ENCODE measurements around the gene POU2F3.
A peak's percentile ranks its signal among the peaks of the same experiment; 100 is the strongest.

Gene POU2F3

DNA sequence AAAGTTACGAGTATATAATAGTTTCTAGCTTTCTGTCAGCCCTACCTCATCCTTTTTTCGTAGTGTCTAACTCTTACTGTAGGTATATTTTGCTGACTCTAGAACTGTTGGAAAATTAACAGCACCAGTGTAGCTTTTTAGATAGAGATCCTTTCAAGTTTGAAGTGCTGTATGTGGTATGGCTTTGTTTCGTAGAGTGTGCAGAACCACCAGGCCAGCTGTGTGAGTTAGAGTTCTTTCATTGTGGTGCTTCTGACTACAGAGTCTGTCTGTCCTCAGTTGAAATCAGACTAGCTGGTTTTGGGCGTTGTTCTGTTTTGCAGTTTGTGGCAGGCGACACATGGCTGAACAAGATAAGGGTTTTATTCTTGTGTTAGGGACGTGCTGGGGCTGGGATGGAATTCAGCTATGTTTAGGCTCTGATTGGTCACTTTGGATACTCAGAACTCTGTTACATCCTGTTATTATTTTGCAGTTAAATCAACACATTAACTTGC, 99.5 kb downstream of the POU2F3 start:
- TF ChIP-seq, protein P1, sequence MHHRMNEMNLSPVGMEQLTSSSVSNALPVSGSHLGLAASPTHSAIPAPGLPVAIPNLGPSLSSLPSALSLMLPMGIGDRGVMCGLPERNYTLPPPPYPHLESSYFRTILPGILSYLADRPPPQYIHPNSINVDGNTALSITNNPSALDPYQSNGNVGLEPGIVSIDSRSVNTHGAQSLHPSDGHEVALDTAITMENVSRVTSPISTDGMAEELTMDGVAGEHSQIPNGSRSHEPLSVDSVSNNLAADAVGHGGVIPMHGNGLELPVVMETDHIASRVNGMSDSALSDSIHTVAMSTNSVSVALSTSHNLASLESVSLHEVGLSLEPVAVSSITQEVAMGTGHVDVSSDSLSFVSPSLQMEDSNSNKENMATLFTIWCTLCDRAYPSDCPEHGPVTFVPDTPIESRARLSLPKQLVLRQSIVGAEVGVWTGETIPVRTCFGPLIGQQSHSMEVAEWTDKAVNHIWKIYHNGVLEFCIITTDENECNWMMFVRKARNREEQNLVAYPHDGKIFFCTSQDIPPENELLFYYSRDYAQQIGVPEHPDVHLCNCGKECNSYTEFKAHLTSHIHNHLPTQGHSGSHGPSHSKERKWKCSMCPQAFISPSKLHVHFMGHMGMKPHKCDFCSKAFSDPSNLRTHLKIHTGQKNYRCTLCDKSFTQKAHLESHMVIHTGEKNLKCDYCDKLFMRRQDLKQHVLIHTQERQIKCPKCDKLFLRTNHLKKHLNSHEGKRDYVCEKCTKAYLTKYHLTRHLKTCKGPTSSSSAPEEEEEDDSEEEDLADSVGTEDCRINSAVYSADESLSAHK (tag by site-specific recombination; IDR thresholded peaks at IDR 0.05) = peak; percentile 55; the same call in 1 of the 2 replicates
- peak; percentile 87; the same call in 1 of the 2 replicates for TF ChIP-seq KLF7 (tag by site-specific recombination; IDR thresholded peaks at IDR 0.05; ENCODE audit: borderline replicate concordance)
- TF ChIP-seq ZNF558 (tag by site-specific recombination; IDR thresholded peaks at IDR 0.05) = no peak
- TF ChIP-seq ZSCAN30 (tag by site-specific recombination; IDR thresholded peaks at IDR 0.05) = peak; percentile 24; the same call in 1 of the 2 replicates
- TF ChIP-seq ZNF521 (tag by site-specific recombination; IDR thresholded peaks at IDR 0.05) = no peak
- 0 out of 2 replicates have a peak, but pooled peaks have one; percentile 39 for TF ChIP-seq TRIM28 (IDR thresholded peaks at IDR 0.05; ENCODE audit: borderline replicate concordance, low read length)
- TF ChIP-seq ZEB2 (tag by site-specific recombination; IDR thresholded peaks at IDR 0.05) = 0 out of 2 replicates have a peak, but pooled peaks have one; percentile 21
- peak; percentile 91 for TF ChIP-seq FEZF1 (tag by site-specific recombination; IDR thresholded peaks at IDR 0.05)
- peak; percentile 66; the same call in 1 of the 2 replicates for TF ChIP-seq ZBTB48 (tag by site-specific recombination; IDR thresholded peaks at IDR 0.05)
- 0 out of 2 replicates have a peak, but pooled peaks have one; percentile 18 for TF ChIP-seq SP2 (tag by site-specific recombination; IDR thresholded peaks at IDR 0.05)
- TF ChIP-seq ZNF600 (tag by site-specific recombination; IDR thresholded peaks at IDR 0.05) = peak; percentile 100
- no peak for TF ChIP-seq ZNF16 (tag by site-specific recombination; IDR thresholded peaks at IDR 0.05; ENCODE audit: low read depth)
- Histone ChIP-seq H3K27ac (ENCODE audit: extremely low read depth, low read depth, low read length) (no peak overlapping the region), H3K9me3 (ENCODE audit: control insufficient read depth, insufficient read depth, low read depth, low read length) (no peaks in the 10 kb centered on the region), H3K4me3 (ENCODE audit: low read depth, low read length) (peak overlapping the region; percentile 84), H3K36me3 (ENCODE audit: control insufficient read depth in 2 of 2, insufficient read depth in 1 of 2, low read length in 2 of 2) (no peaks in the 10 kb centered on the region), H3K4me1 (ENCODE audit: control insufficient read depth, insufficient read depth, low read length) (peaks cover 2% of the 10 kb centered on the region; the same call in 1 of the 2 replicates)
- ChIA-PET POLR2A (interaction anchor here (0.6 to 1.2 kb wide), 2 partner anchors 64 to 102 kb away, joined by 3 read pairs; no protein-coding TSS in a partner anchor), CTCF (interaction anchor here (1.1 to 1.3 kb wide), 2 partner anchors 8 to 93 kb away, joined by 4 to 6 read pairs; no protein-coding TSS in a partner anchor)

DNA sequence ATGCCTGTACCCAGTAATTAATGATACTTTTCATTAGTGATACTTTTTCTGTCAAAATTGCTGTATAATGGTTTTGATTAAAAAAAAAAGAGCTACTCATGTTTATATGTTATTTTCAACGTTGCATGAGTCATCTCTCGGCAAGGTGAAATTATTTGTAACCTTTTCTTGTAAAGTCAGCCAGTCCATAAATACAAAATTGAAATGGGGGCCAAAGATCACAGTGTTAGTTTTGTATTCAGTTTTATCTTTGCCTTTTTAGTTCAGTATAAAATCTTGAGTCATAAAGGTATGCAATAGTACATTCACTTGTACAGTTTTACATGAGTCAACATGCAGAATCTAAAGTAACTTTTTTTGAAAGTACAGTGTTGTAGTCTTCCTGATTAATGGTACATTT, 100.6 kb downstream of the POU2F3 start:
- TF ChIP-seq KLF10 (tag by site-specific recombination; IDR thresholded peaks at IDR 0.05) (no peak), FEZF1 (tag by site-specific recombination; IDR thresholded peaks at IDR 0.05) (peak; percentile 65; the same call in 1 of the 2 replicates), IKZF3 (tag by site-specific recombination; IDR thresholded peaks at IDR 0.05) (no peak), ZBTB17 (tag by site-specific recombination; IDR thresholded peaks at IDR 0.05) (no peak), ZNF214 (tag by site-specific recombination; IDR thresholded peaks at IDR 0.05; ENCODE audit: borderline replicate concordance) (no peak)
- TF ChIP-seq, protein P2, sequence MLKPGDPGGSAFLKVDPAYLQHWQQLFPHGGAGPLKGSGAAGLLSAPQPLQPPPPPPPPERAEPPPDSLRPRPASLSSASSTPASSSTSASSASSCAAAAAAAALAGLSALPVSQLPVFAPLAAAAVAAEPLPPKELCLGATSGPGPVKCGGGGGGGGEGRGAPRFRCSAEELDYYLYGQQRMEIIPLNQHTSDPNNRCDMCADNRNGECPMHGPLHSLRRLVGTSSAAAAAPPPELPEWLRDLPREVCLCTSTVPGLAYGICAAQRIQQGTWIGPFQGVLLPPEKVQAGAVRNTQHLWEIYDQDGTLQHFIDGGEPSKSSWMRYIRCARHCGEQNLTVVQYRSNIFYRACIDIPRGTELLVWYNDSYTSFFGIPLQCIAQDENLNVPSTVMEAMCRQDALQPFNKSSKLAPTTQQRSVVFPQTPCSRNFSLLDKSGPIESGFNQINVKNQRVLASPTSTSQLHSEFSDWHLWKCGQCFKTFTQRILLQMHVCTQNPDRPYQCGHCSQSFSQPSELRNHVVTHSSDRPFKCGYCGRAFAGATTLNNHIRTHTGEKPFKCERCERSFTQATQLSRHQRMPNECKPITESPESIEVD (tag by site-specific recombination; IDR thresholded peaks at IDR 0.05) = peak; percentile 80; the same call in 1 of the 2 replicates
- peak overlapping the region; percentile 7 for H3K4me3 ChIP-seq (ENCODE audit: low read depth, low read length)
- ChIA-PET POLR2A (no interaction called here), CTCF (interaction anchor here (0.6 to 1.4 kb wide), 4 partner anchors 38 to 1412 kb away, joined by 4 read pairs; no protein-coding TSS in a partner anchor)
- no peaks in the 10 kb centered on the region for H3K9me3 ChIP-seq (ENCODE audit: control insufficient read depth, insufficient read depth, low read depth, low read length)
- no peaks in the 10 kb centered on the region for H3K36me3 ChIP-seq (ENCODE audit: control insufficient read depth in 2 of 2, insufficient read depth in 1 of 2, low read length in 2 of 2)
- peaks cover 2% of the 10 kb centered on the region; the same call in 1 of the 2 replicates for H3K4me1 ChIP-seq (ENCODE audit: control insufficient read depth, insufficient read depth, low read length)
- H3K27ac ChIP-seq (ENCODE audit: extremely low read depth, low read depth, low read length) = no peak overlapping the region

DNA sequence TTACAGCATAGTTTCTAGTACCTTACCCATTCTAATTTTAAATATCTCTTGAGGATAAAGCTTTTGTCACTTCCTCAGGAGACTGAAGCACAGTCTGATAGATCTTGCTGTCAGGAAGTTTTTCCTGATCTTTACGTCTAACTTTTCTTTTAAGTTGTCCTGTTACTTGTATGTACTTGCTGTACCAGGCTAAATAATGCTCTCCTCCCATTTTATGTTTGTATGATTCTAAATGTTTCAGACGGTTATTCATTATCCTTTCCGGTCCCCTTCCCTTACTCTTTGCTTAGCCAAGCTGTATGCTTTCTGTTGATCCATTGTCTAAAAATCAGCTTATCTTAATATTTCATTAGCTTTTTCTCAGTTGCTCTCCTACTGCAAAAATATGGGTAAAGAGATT, 102.3 kb downstream of the POU2F3 start:
- ChIA-PET CTCF (interaction anchor here (1.0 to 1.1 kb wide), 2 partner anchors 43 to 48 kb away, joined by 3 read pairs; no protein-coding TSS in a partner anchor), POLR2A (no interaction called here)
- Histone ChIP-seq H3K27ac (ENCODE audit: extremely low read depth, low read depth, low read length) (no peak overlapping the region), H3K9me3 (ENCODE audit: control insufficient read depth, insufficient read depth, low read depth, low read length) (no peaks in the 10 kb centered on the region), H3K4me1 (ENCODE audit: control insufficient read depth, insufficient read depth, low read length) (peaks cover 4% of the 10 kb centered on the region; the same call in 1 of the 2 replicates), H3K36me3 (ENCODE audit: control insufficient read depth in 2 of 2, insufficient read depth in 1 of 2, low read length in 2 of 2) (no peaks in the 10 kb centered on the region), H3K4me3 (ENCODE audit: low read depth, low read length) (no peak overlapping the region)
- no peak for TF ChIP-seq ZNF274 (IDR thresholded peaks at IDR 0.05; ENCODE audit: low read length)
- TF ChIP-seq ZNF274 (tag by site-specific recombination; IDR thresholded peaks at IDR 0.05; ENCODE audit: borderline replicate concordance) = no peak
- TF ChIP-seq ZNF146 (tag by site-specific recombination; IDR thresholded peaks at IDR 0.05) = no peak
